Measurements from ENCODE around the gene ITGB6.

Gene ITGB6

GRCh38 chr2:160245614-160246155 is 45.6 kb upstream of the ITGB6 start:
- TF ChIP-seq TEAD4 (IDR thresholded peaks at IDR 0.05): no peak
- TF ChIP-seq TAF1 (IDR thresholded peaks at IDR 0.05; ENCODE audit: low read depth): no peak
- 0 out of 2 replicates have a peak, but pooled peaks have one; percentile 22 for TF ChIP-seq MAX (IDR thresholded peaks at IDR 0.05)

- no peak for TF ChIP-seq YY1 (IDR thresholded peaks at IDR 0.05; ENCODE audit: low read depth)
- TF ChIP-seq EGR1 (IDR thresholded peaks at IDR 0.05): no peak
- no peak; the same call in 1 of the 2 replicates for TF ChIP-seq NFIC (IDR thresholded peaks at IDR 0.05)
- TF ChIP-seq CEBPB (IDR thresholded peaks at IDR 0.05): no peak
- TF ChIP-seq EP300 (IDR thresholded peaks at IDR 0.05; ENCODE audit: borderline replicate concordance): no peak; the same call in 1 of the 2 replicates
- TF ChIP-seq TCF12 (IDR thresholded peaks at IDR 0.05; ENCODE audit: low read depth): no peak
- TF ChIP-seq FOXM1 (IDR thresholded peaks at IDR 0.05; ENCODE audit: borderline replicate concordance, low read depth): no peak
- TF ChIP-seq MAX (IDR thresholded peaks at IDR 0.05): no peak
- no peak for TF ChIP-seq REST (IDR thresholded peaks at IDR 0.05; ENCODE audit: low read depth)
- no peak for TF ChIP-seq TEAD4 (IDR thresholded peaks at IDR 0.05)
- TF ChIP-seq RAD21 (IDR thresholded peaks at IDR 0.05; ENCODE audit: low read depth): no peak
- no peak for TF ChIP-seq CREB1 (IDR thresholded peaks at IDR 0.05; ENCODE audit: low read depth)
- TF ChIP-seq USF1 (IDR thresholded peaks at IDR 0.05): no peak
These were observed 43.0 kb upstream of the ITGB6 start for GRCh38 chr2:160242893-160243564.

- TF ChIP-seq EP300 (IDR thresholded peaks at IDR 0.05; ENCODE audit: borderline replicate concordance) (peak; percentile 97), MAX (IDR thresholded peaks at IDR 0.05) (peak; percentile 75), USF1 (IDR thresholded peaks at IDR 0.05) (no peak), TEAD4 (IDR thresholded peaks at IDR 0.05) (peak; percentile 69), YY1 (IDR thresholded peaks at IDR 0.05; ENCODE audit: low read depth) (no peak), ZBTB7A (IDR thresholded peaks at IDR 0.05; ENCODE audit: low read depth) (no peak), CEBPB (IDR thresholded peaks at IDR 0.05) (peak; percentile 26; the same call in 1 of the 2 replicates), REST (IDR thresholded peaks at IDR 0.05; ENCODE audit: low read depth) (no peak), TAF1 (IDR thresholded peaks at IDR 0.05; ENCODE audit: low read depth) (no peak), CREB1 (IDR thresholded peaks at IDR 0.05; ENCODE audit: low read depth) (no peak), NFIC (IDR thresholded peaks at IDR 0.05) (peak; percentile 99), TCF12 (IDR thresholded peaks at IDR 0.05; ENCODE audit: low read depth) (peak; percentile 98), EGR1 (IDR thresholded peaks at IDR 0.05) (no peak), FOXM1 (IDR thresholded peaks at IDR 0.05; ENCODE audit: borderline replicate concordance, low read depth) (peak; percentile 93; the same call in 1 of the 2 replicates), RAD21 (IDR thresholded peaks at IDR 0.05; ENCODE audit: low read depth) (no peak; the same call in 1 of the 2 replicates)
These were observed 41.4 kb upstream of the ITGB6 start for GRCh38 chr2:160241251-160242137.

- TF ChIP-seq USF1 (IDR thresholded peaks at IDR 0.05) (no peak), FOXM1 (IDR thresholded peaks at IDR 0.05; ENCODE audit: borderline replicate concordance, low read depth) (no peak), EGR1 (IDR thresholded peaks at IDR 0.05) (no peak)
These were observed 39.4 kb upstream of the ITGB6 start for GRCh38 chr2:160239436-160239835.

GRCh38 chr2:160238392-160238791 is 38.3 kb upstream of the ITGB6 start:
- TF ChIP-seq EP300 (IDR thresholded peaks at IDR 0.05; ENCODE audit: borderline replicate concordance) (peak; percentile 90), TCF12 (IDR thresholded peaks at IDR 0.05; ENCODE audit: low read depth) (peak; percentile 85), MAX (IDR thresholded peaks at IDR 0.05) (0 out of 2 replicates have a peak, but pooled peaks have one; percentile 35), NFIC (IDR thresholded peaks at IDR 0.05) (peak; percentile 91), RAD21 (IDR thresholded peaks at IDR 0.05; ENCODE audit: low read depth) (peak; percentile 13; the same call in 1 of the 2 replicates), ZBTB7A (IDR thresholded peaks at IDR 0.05; ENCODE audit: low read depth) (no peak), EGR1 (IDR thresholded peaks at IDR 0.05) (peak; percentile 52; the same call in 1 of the 2 replicates), TEAD4 (IDR thresholded peaks at IDR 0.05) (peak; percentile 83), USF1 (IDR thresholded peaks at IDR 0.05) (no peak), CREB1 (IDR thresholded peaks at IDR 0.05; ENCODE audit: low read depth) (no peak), FOXM1 (IDR thresholded peaks at IDR 0.05; ENCODE audit: borderline replicate concordance, low read depth) (peak; percentile 83; the same call in 1 of the 2 replicates), TAF1 (IDR thresholded peaks at IDR 0.05; ENCODE audit: low read depth) (no peak)
